LHCN-M2 (cell line): ENCODE data around the gene PET100. TPM values are rescaled to one million over a fixed set of nuclear protein-coding genes. Genes with fewer than 3 reads are reported as not detected.

ENCODE experiments used
- DNase-seq: peaks from one replicate; pipeline ENCODE4 v3.0.0-alpha.2; 2012; ENCODE audit warnings: low read depth
- total RNA-seq: library from RNA; depleted of rRNA; stranded (reverse); fragments of >200 nt; gene quantifications from 2 replicates; pipeline ENCODE4 v1.2.3, GENCODE V29; 2014

Gene PET100
- total RNA-seq, 1 experiment from 2014 or later, result 13.1 TPM

GRCh38 chr19:7612282-7613274 lies 17.0 kb upstream of the PET100 start:
- DNase-seq, result no peak

DNA sequence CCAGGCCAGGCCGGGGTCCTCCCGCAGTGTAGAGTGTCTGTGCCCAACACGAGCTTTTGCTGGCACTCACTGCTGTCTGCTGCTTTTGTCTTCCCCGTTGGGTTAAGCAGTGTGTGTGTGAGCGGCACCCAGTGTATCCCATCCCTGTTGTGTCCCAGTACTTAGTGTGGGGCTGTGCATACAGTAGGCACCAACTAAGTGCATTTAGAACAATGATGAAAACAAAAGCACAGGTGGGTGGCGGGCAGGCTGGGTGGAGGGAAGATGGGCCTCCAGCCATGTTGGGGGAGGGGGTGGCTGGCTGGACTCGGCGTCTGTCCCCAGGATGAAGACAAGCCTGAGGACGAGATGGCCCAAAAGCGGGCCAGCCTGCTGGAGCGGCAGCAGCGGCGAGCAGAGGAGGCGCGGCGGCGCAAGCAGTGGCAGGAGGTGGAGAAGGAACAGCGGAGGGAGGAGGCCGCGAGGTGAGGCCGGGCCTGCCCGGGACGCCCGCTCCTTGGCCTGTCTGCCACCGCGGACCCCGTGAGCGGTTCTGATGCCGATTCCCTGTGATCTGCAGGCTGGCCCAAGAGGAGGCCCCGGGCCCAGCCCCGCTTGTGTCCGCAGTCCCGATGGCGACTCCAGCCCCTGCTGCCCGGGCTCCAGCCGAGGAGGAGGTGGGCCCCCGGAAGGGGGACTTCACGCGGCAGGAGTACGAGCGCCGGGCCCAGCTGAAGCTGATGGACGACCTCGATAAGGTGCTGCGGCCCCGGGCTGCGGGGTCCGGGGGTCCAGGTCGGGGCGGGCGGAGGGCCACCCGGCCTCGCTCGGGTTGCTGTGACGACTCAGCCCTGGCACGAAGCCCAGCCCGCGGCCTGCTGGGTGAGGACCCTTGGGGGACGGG lies 14.5 kb upstream of the PET100 start:
- no peak for DNase-seq

DNA sequence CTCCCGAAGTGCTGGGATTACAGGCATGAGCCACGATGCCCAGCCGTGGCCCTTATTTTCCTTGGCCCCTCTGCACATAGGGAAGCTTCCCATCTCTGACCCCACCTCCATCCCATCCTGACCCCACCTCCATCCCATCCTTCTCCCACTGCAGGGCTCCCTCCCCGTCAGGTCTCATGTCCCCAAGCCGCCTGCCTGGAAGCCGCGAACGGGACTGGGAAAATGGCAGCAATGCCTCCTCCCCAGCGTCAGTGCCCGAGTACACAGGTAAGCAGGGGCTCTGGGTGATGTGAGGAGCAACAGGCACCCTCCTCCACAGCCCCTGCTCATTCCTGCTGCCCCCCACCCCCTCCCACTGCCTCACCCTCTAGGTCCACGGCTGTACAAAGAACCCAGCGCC lies 12.4 kb upstream of the PET100 start:
- no peak for DNase-seq

DNA sequence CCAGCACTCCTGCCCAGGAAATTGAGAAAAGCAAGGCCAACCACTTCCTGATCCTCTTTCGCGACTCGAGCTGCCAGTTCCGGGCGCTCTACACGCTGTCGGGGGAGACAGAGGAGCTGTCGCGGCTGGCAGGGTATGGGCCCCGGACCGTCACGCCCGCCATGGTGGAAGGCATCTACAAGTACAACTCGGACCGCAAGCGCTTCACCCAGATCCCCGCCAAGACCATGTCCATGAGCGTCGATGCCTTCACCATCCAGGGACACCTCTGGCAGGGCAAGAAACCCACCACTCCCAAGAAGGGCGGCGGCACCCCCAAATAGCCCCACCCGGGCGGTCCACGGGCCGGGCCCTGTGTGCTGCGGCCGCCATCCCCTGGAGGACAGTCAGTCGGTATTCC lies 11.9 kb upstream of the PET100 start:
- DNase-seq, result no peak

DNA sequence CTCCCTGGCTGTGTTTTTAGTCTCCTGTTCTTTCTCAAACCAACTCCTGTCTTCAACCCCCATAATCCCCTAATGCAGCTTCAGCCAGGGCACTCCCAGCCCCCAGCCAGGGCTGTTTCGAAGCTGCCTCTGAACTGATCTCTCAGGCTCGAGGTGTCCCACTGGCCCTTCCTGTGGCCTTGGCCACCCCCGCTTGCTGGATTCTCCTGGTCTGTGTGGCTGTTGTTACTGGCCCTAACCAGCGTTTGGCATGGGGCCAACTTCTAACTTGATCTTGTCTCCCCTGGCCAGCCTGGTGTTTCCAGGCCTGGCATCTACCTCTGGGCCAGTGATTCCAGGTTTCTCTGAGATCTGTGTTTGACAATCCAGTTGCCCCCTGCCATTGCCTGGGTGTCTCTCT lies 11.2 kb upstream of the PET100 start:
- no peak for DNase-seq

GRCh38 chr19:7618771-7619510 lies 10.7 kb upstream of the PET100 start:
- DNase-seq, result no peak

DNA sequence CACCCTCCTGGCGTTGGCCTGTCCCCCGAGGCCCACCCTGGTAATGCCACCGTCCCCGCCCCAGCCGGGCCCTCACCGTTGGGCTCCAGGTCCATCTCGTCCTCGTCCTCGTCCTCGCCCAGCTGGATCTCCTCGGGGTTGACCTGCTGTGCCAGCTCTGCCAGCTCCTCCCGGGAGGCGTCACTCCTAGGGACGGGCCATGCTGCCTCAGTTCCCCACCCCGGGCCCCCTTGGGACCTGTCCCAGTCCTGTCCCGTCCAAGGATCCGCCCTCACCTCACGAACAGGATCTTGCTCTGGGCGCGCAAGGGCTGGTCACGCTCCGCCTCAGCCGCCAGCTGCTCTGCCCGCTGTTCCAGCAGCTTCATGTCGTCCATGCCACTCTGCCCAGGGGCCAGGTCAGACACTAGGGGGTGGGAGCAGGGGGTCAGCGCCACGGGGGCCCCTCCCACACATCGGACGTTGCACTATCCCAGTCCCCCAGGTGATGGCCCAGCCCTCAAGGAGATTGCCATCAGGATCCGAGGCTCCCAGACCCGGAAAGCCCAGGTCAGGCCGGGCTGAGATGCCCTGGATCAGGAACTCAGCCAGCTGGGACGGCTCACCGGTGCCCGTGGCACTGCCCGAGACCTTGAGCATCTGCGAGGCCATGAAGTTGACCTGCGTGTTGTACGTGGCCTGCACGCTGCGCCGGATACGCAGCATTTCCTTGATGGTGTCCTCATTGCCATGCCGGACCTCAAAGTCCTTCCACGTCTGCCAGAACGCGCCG lies 9.7 kb upstream of the PET100 start:
- no peak for DNase-seq

DNA sequence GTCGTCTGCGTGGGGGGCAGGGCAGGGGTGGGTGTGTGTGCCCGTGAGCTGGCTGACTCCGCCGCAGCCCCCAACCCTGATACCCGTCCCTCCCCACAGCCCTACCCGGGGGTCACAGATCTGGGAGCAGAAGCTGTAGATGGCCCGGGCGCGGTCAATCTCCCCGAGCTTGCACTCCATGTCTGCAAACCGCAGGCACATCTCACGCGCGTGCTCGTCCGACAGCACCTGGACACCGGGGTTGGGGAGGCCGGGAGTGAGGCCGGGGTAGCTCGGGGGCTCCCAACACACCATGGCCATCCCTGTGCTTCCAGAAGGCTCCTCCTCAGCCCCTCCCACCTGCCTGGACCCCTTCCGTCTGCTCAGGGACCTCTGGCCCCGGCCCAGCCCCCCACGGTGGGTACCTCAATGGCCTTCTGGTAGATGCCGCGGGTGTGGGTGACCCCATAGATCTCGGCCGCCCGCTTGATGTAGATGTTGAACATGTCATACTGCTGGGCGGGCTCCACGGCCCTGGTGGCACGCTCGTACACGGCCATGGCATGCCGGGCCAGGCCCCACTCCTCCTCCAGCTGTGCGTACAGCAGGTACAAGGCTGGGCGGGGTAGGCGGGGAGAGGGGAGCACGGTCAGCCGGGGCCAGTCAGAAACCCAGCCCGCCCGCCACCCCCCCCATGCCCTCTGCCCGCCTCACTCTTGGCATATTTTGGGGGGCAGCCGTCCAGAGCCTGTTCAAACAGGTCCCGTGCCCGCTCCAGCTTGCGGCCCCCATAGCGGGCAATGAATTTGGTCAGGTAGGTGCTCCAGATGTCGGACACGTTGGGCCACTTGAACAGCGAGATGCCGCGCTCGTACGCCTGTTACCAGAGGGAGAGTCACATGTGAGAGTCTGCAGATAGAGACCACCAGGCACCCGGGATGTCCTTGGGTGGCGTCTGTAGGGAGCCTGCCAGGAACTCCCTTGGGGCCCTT lies 8.9 kb upstream of the PET100 start:
- no peak for DNase-seq

DNA sequence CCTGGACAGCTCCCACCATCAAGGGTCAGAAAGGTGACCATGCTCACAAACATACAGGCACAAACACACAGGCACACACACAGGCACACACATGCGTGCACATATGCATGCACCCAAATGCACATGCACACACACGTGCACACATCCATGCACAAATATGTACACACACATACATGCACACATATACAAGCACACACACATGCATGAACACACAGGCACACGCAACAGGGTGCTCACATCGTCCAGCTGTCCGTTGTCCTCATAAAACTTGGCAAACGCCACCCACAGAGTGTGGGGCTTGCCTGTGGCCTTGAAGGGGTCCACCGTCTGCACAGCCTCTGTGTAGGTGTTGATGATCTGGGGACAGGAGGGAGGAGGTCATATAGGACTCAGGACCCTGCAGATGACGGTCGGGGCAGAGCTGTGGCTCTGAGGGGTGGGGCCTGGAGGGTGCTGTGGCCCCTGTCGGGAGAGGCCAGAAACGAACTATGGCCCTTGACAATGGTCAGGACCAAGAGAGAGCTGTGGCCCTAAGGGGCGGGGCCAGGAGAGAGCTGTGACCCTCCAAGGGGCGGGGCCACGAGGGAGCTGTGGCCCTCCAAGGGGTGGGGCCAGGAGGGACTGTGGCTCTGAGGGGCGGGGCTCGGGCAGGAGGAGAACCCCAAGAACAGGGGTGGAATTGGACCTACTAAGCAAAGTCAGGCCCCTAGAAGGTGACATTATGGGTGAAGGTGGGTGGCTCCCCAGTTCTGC lies 6.5 kb upstream of the PET100 start:
- DNase-seq, result no peak

GRCh38 chr19:7623725-7624603 lies 5.6 kb upstream of the PET100 start:
- no peak for DNase-seq

- DNase-seq, result no peak
Observed at GRCh38 chr19:7624810-7625209, 4.8 kb upstream of the PET100 start.

DNA sequence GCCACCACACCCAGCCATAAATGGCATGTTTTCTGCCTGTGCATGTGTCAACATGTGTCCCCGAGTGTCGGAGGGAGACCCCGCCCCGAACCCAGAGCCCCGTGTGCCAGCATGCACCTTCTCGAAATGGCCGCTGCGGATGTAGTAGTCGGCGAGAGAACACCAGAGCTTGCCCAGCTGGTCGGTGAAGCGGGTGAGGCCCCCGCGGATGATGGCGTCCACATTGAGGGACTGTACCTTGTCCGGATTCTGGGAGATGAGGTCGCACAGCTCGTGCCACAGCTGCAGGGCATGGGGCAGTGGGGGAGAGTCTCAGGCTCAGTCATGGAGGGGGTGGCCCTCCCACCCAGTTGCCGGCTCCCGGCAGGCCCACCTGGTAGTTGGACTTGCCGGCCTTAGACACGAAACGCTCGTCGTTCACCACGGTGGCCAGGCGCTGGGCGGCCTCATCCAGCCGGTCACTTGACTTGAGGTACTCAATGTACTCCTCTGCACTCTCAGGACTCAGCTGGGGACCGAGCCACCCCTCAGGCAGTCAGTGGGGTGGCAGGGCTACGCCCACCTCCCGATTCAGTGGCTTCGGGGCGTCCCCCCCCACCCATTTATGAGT lies 3.7 kb upstream of the PET100 start:
- no peak for DNase-seq

DNA sequence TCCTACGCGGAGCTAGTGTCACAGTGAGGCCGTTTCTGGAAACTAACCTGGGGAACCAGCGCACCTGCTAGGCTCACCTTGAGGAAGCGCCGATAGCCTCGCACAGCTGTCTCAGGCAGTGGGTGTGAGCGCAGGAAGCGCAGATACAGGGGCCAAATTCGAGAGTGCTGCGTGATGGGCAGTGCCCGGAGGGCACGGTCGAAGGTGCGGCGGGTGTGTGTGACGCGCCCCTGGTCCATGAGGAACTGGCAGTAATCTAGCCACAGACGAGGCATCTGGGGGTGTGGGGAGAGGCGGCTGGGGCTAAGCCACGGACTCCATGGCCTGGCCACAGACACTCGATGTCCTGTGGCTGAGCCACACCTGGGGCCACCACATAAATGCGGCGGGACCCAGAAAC lies 2.4 kb upstream of the PET100 start:
- DNase-seq, result no peak

DNA sequence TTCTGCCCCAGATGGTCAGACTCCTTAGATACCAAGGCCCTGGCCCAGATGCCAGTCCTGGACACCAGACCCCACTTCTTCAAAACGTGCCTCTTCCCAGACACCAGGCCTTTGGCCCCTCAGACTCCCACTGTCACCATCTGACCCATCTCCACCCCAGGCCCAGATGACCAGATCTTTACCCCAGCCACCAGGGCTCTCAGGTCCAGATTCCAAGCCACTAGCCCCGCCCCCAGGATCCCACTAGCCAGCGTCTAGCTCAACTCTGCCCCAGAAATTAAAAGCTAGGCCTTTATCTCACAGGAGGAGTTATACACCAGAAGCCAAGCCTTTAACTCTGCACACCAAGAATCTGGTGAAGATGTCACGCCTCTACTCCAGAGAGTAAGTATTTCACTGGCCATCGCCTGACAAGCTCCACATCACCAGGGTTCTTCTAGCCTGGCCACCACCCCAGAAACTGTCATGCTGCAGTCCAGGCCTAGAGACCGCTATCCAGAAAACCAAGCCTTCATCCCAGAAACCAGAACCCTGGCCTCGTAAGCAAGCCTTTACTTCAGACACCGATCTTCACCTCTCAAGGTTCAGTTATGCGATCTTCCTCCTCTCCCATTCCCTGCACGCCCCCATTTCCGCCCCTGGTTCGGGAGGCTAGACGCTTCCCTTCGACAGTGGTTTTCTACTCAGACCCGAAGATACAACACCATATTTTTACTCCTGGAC lies 843 bp upstream of the PET100 start:
- no peak for DNase-seq

DNA sequence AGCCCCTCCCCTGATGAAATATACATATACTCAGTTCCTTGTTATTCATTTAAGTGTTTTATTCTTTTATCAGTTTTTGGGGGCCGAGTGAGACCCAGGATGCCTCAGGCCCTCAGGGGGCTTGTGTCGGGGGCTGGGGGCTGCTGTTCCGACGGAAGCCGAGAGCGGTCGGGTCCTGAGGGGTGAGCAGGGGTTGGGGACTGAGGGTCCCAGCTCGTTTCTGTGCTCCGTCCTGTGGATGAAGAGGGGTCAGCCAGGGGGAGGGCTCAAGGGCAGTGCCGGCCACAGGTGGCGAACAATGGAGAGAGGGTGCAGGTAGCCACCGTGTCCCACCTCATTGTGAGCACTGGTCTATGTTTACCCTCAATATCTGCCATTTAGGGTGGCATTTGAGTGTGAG lies 2.0 kb downstream of the PET100 start:
- no peak for DNase-seq

- no peak for DNase-seq
Observed at GRCh38 chr19:7632340-7633203, 3.0 kb downstream of the PET100 start.
